Astrocyte of the cerebellum (primary cell): Measurements from ENCODE around the gene NAXE.

Experiments
- DNase-seq: peaks from one replicate; pipeline ENCODE4 v3.0.0-alpha.2; 2011; ENCODE audit warnings: low read depth
- H3K4me3 ChIP-seq: 2 replicates; pipeline ENCODE4 v1.5.1; 2011; ENCODE audit warnings: mild to moderate bottlenecking, low read depth, low read length, moderate library complexity
- in situ Hi-C: cut with HindIII; loops from 2 replicates; pipeline ENCODE4 v1.10.0; 2017; ENCODE audit warnings: low sequenced_read_pairs
- TF ChIP-seq, protein P1 (sequence below): IDR thresholded peaks from 2 replicates; pipeline ENCODE4 v1.5.1; 2012; ENCODE audit warnings: low read length, low read depth, moderate library complexity, mild to moderate bottlenecking; ENCODE audit errors: missing control alignments

Gene NAXE

GRCh38 chr1:156591181-156591431 is 470 bp upstream of the NAXE start:
- TF ChIP-seq, protein P1, sequence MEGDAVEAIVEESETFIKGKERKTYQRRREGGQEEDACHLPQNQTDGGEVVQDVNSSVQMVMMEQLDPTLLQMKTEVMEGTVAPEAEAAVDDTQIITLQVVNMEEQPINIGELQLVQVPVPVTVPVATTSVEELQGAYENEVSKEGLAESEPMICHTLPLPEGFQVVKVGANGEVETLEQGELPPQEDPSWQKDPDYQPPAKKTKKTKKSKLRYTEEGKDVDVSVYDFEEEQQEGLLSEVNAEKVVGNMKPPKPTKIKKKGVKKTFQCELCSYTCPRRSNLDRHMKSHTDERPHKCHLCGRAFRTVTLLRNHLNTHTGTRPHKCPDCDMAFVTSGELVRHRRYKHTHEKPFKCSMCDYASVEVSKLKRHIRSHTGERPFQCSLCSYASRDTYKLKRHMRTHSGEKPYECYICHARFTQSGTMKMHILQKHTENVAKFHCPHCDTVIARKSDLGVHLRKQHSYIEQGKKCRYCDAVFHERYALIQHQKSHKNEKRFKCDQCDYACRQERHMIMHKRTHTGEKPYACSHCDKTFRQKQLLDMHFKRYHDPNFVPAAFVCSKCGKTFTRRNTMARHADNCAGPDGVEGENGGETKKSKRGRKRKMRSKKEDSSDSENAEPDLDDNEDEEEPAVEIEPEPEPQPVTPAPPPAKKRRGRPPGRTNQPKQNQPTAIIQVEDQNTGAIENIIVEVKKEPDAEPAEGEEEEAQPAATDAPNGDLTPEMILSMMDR: no peak
- peak overlapping the region; percentile 74 for H3K4me3 ChIP-seq
- DNase-seq: no peak
- in situ Hi-C loops: no loop called here

DNA sequence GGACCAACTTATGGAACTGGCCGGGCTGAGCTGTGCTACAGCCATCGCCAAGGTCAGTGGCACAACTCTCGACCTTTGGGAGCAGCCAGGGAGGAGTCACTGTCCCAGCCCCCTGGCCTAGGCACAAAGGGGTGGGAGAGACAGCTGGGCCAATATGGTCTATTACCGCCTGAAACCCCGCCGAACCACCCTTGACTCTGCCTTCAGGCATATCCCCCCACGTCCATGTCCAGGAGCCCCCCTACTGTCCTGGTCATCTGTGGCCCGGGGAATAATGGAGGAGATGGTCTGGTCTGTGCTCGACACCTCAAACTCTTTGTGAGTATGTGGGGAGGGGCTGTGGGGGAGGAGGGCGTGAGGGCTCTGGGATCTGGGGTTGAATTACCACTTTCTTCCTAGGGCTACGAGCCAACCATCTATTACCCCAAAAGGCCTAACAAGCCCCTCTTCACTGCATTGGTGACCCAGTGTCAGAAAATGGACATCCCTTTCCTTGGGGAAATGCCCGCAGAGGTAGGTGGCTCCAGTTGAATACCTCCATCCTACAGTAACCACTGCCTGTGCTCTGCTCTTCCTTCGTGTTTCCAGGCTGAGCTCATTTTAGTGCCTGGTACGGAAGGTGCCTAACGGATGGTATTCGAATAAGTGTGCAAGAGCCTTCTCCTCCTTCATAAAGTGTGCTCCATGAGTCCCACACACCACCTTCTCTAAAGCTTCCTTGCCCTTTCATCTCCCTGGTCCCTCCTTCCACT is 758 bp downstream of the NAXE start:
- in situ Hi-C loops: no loop called here
- TF ChIP-seq, protein P1: no peak
- peak overlapping the region; percentile 74 for H3K4me3 ChIP-seq
- DNase-seq: no peak

DNA sequence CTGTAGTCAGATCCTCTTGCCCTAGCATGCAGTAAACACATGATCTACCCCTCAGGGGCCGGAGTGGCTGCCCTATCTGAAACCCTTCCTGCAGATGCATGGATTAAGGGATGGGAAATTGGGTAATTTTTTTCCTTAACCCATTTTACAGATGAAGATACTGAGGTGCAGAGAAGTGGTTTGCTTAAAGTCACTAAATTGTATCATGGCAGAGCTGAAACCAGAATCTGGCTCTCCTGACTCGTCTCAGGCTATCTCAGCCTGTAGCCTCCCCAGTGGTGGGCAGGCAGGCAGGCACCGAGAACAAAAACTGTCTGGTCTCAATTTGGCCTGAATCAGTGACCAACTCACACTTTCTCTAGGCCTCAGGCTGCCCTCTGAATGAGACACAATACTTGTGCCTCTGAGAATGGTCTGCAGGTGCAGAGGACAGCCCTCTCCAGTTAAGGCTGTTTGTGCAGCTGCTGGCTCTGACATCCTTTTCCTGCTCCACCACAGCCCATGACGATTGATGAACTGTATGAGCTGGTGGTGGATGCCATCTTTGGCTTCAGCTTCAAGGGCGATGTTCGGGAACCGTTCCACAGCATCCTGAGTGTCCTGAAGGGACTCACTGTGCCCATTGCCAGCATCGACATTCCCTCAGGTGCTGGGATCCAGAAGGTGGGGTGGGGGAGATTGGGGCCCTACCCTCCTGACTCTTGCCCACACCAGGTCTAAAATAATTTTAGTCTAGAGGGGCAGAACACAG is 1.5 kb downstream of the NAXE start:
- in situ Hi-C loops: no loop called here
- no peak overlapping the region for H3K4me3 ChIP-seq
- DNase-seq: no peak
- TF ChIP-seq, protein P1: no peak

DNA sequence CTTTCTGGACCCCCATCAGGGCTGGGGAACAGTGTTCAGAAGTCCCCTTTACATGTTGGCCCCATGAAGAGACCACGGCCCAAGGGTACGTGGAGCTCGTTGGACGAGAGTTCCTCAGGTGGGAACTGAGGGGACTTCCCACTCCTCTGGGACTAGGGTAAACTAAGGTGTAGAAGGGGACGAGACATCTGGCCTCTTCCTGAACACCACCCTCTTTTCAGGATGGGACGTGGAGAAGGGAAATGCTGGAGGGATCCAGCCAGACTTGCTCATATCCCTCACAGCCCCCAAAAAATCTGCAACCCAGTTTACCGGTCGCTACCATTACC is 2.0 kb downstream of the NAXE start:
- in situ Hi-C loops: no loop called here
- DNase-seq: no peak
- H3K4me3 ChIP-seq: no peak overlapping the region
- TF ChIP-seq, protein P1: no peak

- in situ Hi-C loops: no loop called here
- no peak overlapping the region for H3K4me3 ChIP-seq
- TF ChIP-seq, protein P1: no peak
- DNase-seq: no peak
Measured at GRCh38 chr1:156594190-156594589, 2.6 kb downstream of the NAXE start.

DNA sequence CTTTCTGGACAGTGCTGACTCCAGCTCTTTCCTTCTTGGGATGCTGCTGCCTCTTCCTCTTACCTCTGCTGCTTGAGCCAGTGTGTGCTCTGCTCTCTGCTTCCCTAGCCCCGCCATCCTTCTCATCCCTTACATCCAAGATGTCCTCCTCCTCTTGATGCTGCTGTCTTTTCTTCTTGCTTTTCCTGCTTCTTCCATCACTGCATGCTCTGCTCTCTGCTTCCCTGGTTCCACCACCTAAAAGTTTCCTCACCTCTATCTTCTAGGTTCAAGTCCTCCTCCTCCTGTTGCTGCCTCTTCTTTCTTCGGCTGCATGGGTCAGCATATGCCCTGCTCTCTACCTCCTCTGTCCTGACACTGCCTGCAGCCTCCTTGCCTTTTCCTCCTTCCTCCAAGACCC is 3.4 kb downstream of the NAXE start:
- DNase-seq: no peak
- no peak overlapping the region for H3K4me3 ChIP-seq
- in situ Hi-C loops: no loop called here
- TF ChIP-seq, protein P1: no peak
